IMR-90 (cell line): ENCODE data around the gene EFCAB9. TPM values are rescaled to one million over a fixed set of nuclear protein-coding genes. Genes with fewer than 3 reads are reported as not detected.

Source experiments
- ATAC-seq: fragments of 200-7000 bp; cut with Tn5 transposase; 2 replicates; pipeline ENCODE4 v1.9.1; 2020; ENCODE audit warnings: low read depth, mild to moderate bottlenecking, moderate library complexity
- BruUV-seq: library from RNA; stranded (reverse); fragments of 400-500 nt; replicated peaks from 2 replicates; lab custom pipeline; 2021; lab: Mats Ljungman, UMichigan
- CTCF ChIA-PET: fragments of 300-600 bp; formaldehyde crosslinking; extraction: SDS; loops from one replicate; lab custom pipeline; 2021; ENCODE audit warnings: antibody characterized with exemption; lab: Yijun Ruan, JAX
- POLR2A ChIA-PET: fragments of 300-600 bp; sonication (Branson Sonifier 250); formaldehyde crosslinking; loops from one replicate; lab custom pipeline; 2022; ENCODE audit warnings: antibody characterized with exemption; ENCODE audit not compliant: unreplicated experiment; lab: Charles Lee
- DNase-seq: peaks from one replicate; pipeline ENCODE4 v3.0.0; 2013
- H2AFZ ChIP-seq: replicated peaks from 2 replicates; pipeline ENCODE3; 2013; ENCODE audit warnings: low read length, mild to moderate bottlenecking; ENCODE audit not compliant: poor library complexity
- H2AK5ac ChIP-seq: 2 replicates; pipeline ENCODE4 v1.6.1; 2013; ENCODE audit warnings: low read depth, low read length, inconsistent platforms
- H2AK9ac ChIP-seq: replicated peaks from 2 replicates; pipeline ENCODE3; 2013; ENCODE audit warnings: mild to moderate bottlenecking, low read depth, low read length, moderate library complexity; ENCODE audit not compliant: poor library complexity
- H2BK120ac ChIP-seq: 2 replicates; pipeline ENCODE4 v1.6.1; 2013; ENCODE audit warnings: low read depth, low read length, inconsistent platforms
- H2BK15ac ChIP-seq: 3 replicates; pipeline ENCODE4 v1.6.1; 2013; ENCODE audit warnings: low read depth, low read length, inconsistent platforms
- H2BK20ac ChIP-seq: 2 replicates; pipeline ENCODE4 v1.6.1; 2013; ENCODE audit warnings: low read depth, mild to moderate bottlenecking, inconsistent platforms, low read length, moderate library complexity
- H2BK5ac ChIP-seq: 2 replicates; pipeline ENCODE4 v1.6.1; 2013; ENCODE audit warnings: mild to moderate bottlenecking, low read depth, low read length, inconsistent platforms; ENCODE audit not compliant: poor library complexity, severe bottlenecking
- H3K14ac ChIP-seq: replicated peaks from 2 replicates; pipeline ENCODE4 v1.6.1; 2013; ENCODE audit warnings: low read depth, low read length, inconsistent platforms
- H3K18ac ChIP-seq: 2 replicates; pipeline ENCODE4 v1.6.1; 2013; ENCODE audit warnings: low read depth, low read length, control low read depth
- H3K23ac ChIP-seq: 2 replicates; pipeline ENCODE4 v1.6.1; 2013; ENCODE audit warnings: low read depth, low read length, inconsistent platforms
- H3K27ac ChIP-seq: 2 replicates; pipeline ENCODE4 v1.5.1; 2013; ENCODE audit warnings: mild to moderate bottlenecking, control low read depth, low read length; ENCODE audit not compliant: insufficient read depth
- H3K27me3 ChIP-seq: 2 replicates; pipeline ENCODE4 v1.6.1; 2013; ENCODE audit warnings: low read length; ENCODE audit not compliant: control insufficient read depth, insufficient read depth
- H3K36me3 ChIP-seq: 2 replicates; pipeline ENCODE4 v1.6.1; 2013; ENCODE audit warnings: low read length, mixed read lengths; ENCODE audit not compliant: control insufficient read depth, insufficient read depth
- H3K4ac ChIP-seq: 2 replicates; pipeline ENCODE4 v1.6.1; 2013; ENCODE audit warnings: low read depth, low read length, inconsistent platforms
- H3K4me1 ChIP-seq: 2 replicates; pipeline ENCODE4 v1.6.1; 2013; ENCODE audit warnings: low read length, mixed read lengths; ENCODE audit not compliant: control insufficient read depth, insufficient read depth
- H3K4me2 ChIP-seq: 2 replicates; pipeline ENCODE4 v1.6.1; 2013; ENCODE audit warnings: low read depth, mild to moderate bottlenecking, control low read depth, low read length, moderate library complexity
- H3K4me3 ChIP-seq: 2 replicates; pipeline ENCODE4 v1.5.1; 2013; ENCODE audit warnings: low read depth, mild to moderate bottlenecking, control low read depth, low read length, moderate library complexity; ENCODE audit not compliant: insufficient read depth
- H3K56ac ChIP-seq: 2 replicates; pipeline ENCODE4 v1.6.1; 2013; ENCODE audit warnings: low read length, inconsistent platforms; ENCODE audit not compliant: insufficient read depth; ENCODE audit errors: extremely low read depth
- H3K79me1 ChIP-seq, 2 experiments: 2 replicates each; pipeline ENCODE4 v1.6.1; 2013; ENCODE audit warnings: low read length in 2 of 2, inconsistent platforms in 1 of 2, low read depth in 1 of 2
- H3K9ac ChIP-seq: 2 replicates; pipeline ENCODE4 v1.6.1; 2013; ENCODE audit warnings: low read depth, low read length, control low read depth
- H3K9me1 ChIP-seq: 2 replicates; pipeline ENCODE4 v1.6.1; 2013; ENCODE audit warnings: low read length, inconsistent platforms; ENCODE audit not compliant: insufficient read depth
- H3K9me3 ChIP-seq: 2 replicates; pipeline ENCODE4 v1.6.1; 2013; ENCODE audit warnings: low read length; ENCODE audit not compliant: control insufficient read depth, insufficient read depth
- H4K20me1 ChIP-seq: 2 replicates; pipeline ENCODE4 v1.6.1; 2013; ENCODE audit warnings: low read length, inconsistent platforms; ENCODE audit not compliant: insufficient read depth
- H4K5ac ChIP-seq: 2 replicates; pipeline ENCODE4 v1.6.1; 2013; ENCODE audit warnings: mild to moderate bottlenecking, low read depth, low read length, control low read depth
- H4K8ac ChIP-seq, 2 experiments: 2 replicates each; pipeline ENCODE4 v1.6.1; 2013; ENCODE audit warnings: low read depth in 2 of 2, low read length in 2 of 2, control low read depth in 1 of 2, inconsistent platforms in 1 of 2
- H4K91ac ChIP-seq: 2 replicates; pipeline ENCODE4 v1.6.1; 2013; ENCODE audit warnings: low read depth, low read length, inconsistent platforms; ENCODE audit not compliant: insufficient read depth
- BHLHE40 ChIP-seq: fragments of 150-350 bp; IDR thresholded peaks from 2 replicates; pipeline ENCODE4 v1.6.1; 2016; ENCODE audit warnings: mild to moderate bottlenecking, low read depth, low read length
- MAZ ChIP-seq: IDR thresholded peaks from 2 replicates; pipeline ENCODE4 v1.6.1; 2012; ENCODE audit warnings: low read depth, mild to moderate bottlenecking, low read length, improper control_type of control experiment, moderate library complexity, borderline replicate concordance
- POLR2A ChIP-seq: IDR thresholded peaks from 2 replicates; pipeline ENCODE4 v1.6.1; 2012; ENCODE audit warnings: mild to moderate bottlenecking, low read depth, low read length
- SMC3 ChIP-seq: fragments of 150-350 bp; IDR thresholded peaks from 2 replicates; pipeline ENCODE4 v1.6.1; 2016; ENCODE audit warnings: low read depth, mild to moderate bottlenecking, antibody characterized with exemption, low read length, moderate library complexity
- WGBS, 2 experiments: methylation state at CpG; one replicate each; pipeline versions ENCODE4 v1.1.5 to v1.1.7; 2013; ENCODE audit warnings: missing lambda C conversion rate in 2 of 2; ENCODE audit not compliant: insufficient read length in 1 of 2; ENCODE audit errors: extremely low coverage in 2 of 2; 5-methylcytosine and 5-hydroxymethylcytosine counted together
- dilution Hi-C: fragments of 300-500 bp; cut with HindIII; formaldehyde crosslinking; loops from one replicate; pipeline ENCODE4 v1.14.3; 2018; ENCODE audit warnings: low sequenced_read_pairs; ENCODE audit not compliant: unreplicated experiment
- in situ Hi-C: fragments of 300-500 bp; cut with MboI; formaldehyde crosslinking; loops from 3 replicates; pipeline ENCODE4 v1.14.3; 2019; ENCODE audit warnings: low sequenced_read_pairs, inconsistent platforms, mixed read lengths
- intact Hi-C: fragments of 100-400 bp; cut with micrococcal nuclease; formaldehyde crosslinking; loops from 2 replicates; pipeline ENCODE4 v1.10.0; 2022
- polyA plus RNA-seq, 3 experiments: library from polyadenylated mRNA; depleted of rRNA; stranded (reverse); fragments of >200 nt; gene quantifications; 2 replicates each; pipeline ENCODE4 v1.2.3, GENCODE V29; 2012; ENCODE audit warnings: low replicate concordance in 1 of 3
- total RNA-seq: library from RNA; depleted of rRNA; stranded (reverse); fragments of >200 nt; gene quantifications from 2 replicates; pipeline ENCODE4 v1.2.3, GENCODE V29; 2012

The EFCAB9 gene
- total and polyA plus RNA-seq, 2 of the 4 experiments (the other 2 are of a cell fraction): not detected

- no peak overlapping the region for H2BK20ac ChIP-seq
- H2BK5ac ChIP-seq: no peak overlapping the region
- TF ChIP-seq MAZ (no peak), SMC3 (no peak), BHLHE40 (no peak), POLR2A (no peak)
- in situ Hi-C loops: no loop called here
- ChIA-PET CTCF (interaction anchor here (1.0 kb wide), 1 partner anchor 12 kb away, joined by 3 read pairs; no protein-coding TSS in a partner anchor), POLR2A (no interaction called here)
- DNase-seq (no peak), ATAC-seq (no peak)
- no TSS peak for BruUV-seq
- no peak overlapping the region for H2BK15ac ChIP-seq
- H2AK9ac ChIP-seq: no peak overlapping the region
- H4K8ac ChIP-seq: no peak overlapping the region
- H2BK120ac ChIP-seq: no peak overlapping the region
- H3K79me1 ChIP-seq: peaks cover 19 to 50% of the 10 kb centered on the region in 2 experiments
- no peak overlapping the region for H3K14ac ChIP-seq
- H4K20me1 ChIP-seq: peaks cover 5% of the 10 kb centered on the region; the same call in 1 of the 2 replicates
- no peak overlapping the region for H4K5ac ChIP-seq
- H2AK5ac ChIP-seq: no peak overlapping the region
- H3K18ac ChIP-seq: no peak overlapping the region
- no peaks in the 10 kb centered on the region for H3K9me3 ChIP-seq
- H2AFZ ChIP-seq: no peak overlapping the region
- dilution Hi-C loops: no loop called here
- 100% methylated on average over 1 of the region's 2 CpGs; no CpG with 5 or more reads in 1 of the 2 experiments for WGBS, 2 experiments
- H3K27ac ChIP-seq: no peak overlapping the region
- H3K9ac ChIP-seq: no peak overlapping the region
- no peak overlapping the region for H3K4me2 ChIP-seq
- intact Hi-C loops: loop anchor here (5.0 kb wide), 1 partner anchor 73 kb away; the partner anchor contains the start of gene UBTD2
- peaks cover 15% of the 10 kb centered on the region for H3K36me3 ChIP-seq
- no peak overlapping the region for H3K4ac ChIP-seq
- H3K27me3 ChIP-seq: no peaks in the 10 kb centered on the region
- no peak overlapping the region for H3K56ac ChIP-seq
- H3K4me3 ChIP-seq: no peak overlapping the region
- no peaks in the 10 kb centered on the region; the same call in 1 of the 2 replicates for H3K4me1 ChIP-seq
- no peak overlapping the region for H3K23ac ChIP-seq
- H3K9me1 ChIP-seq: 0 out of 2 replicates have a peak, but pooled peaks cover 8% of the 10 kb centered on the region
- no peak overlapping the region for H4K91ac ChIP-seq
Observed at GRCh38 chr5:172209714-172210113, 15.7 kb downstream of the EFCAB9 start.
